ENCODE results near the gene THAP8.

THAP8 gene

GRCh38 chr19:36014012-36014924 is 39.8 kb downstream of the THAP8 start, which contains the start of gene ALKBH6:
Gene ALKBH6 (minus strand): TSS chr19:36014213. CDS start chr19:36013397, 816 bp downstream.
- H3K4me1 ChIP-seq (ENCODE audit: control insufficient read depth, insufficient read depth, low read length) = peaks cover 22% of the 10 kb centered on the region
- H3K9ac ChIP-seq (ENCODE audit: low read length) = peak within 1 kb of the TSS; percentile 93
- no peaks in the 10 kb centered on the region for H3K36me3 ChIP-seq (ENCODE audit: control insufficient read depth, insufficient read depth, low read length)
- H3K27me3 ChIP-seq (ENCODE audit: control insufficient read depth, insufficient read depth, low read length) = no peaks in the 10 kb centered on the region
- H3K4me3 ChIP-seq (ENCODE audit: low read length) = peak within 1 kb of the TSS; percentile 73
- H3K9me3 ChIP-seq (ENCODE audit: control insufficient read depth, low read length) = no peaks in the 10 kb centered on the region

- H3K36me3 ChIP-seq (ENCODE audit: control insufficient read depth, insufficient read depth, low read length) = no peaks in the 10 kb centered on the region
- peak overlapping the region; percentile 73 for H3K4me3 ChIP-seq (ENCODE audit: low read length)
- H3K9me3 ChIP-seq (ENCODE audit: control insufficient read depth, low read length) = no peaks in the 10 kb centered on the region
- no peaks in the 10 kb centered on the region for H3K27me3 ChIP-seq (ENCODE audit: control insufficient read depth, insufficient read depth, low read length)
- H3K9ac ChIP-seq (ENCODE audit: low read length) = peak overlapping the region; percentile 93
- peaks cover 28% of the 10 kb centered on the region for H3K4me1 ChIP-seq (ENCODE audit: control insufficient read depth, insufficient read depth, low read length)
These were observed 40.6 kb downstream of the THAP8 start for GRCh38 chr19:36013280-36014011.

- Histone ChIP-seq H3K4me1 (ENCODE audit: control insufficient read depth, insufficient read depth, low read length) (peaks cover 34% of the 10 kb centered on the region), H3K27me3 (ENCODE audit: control insufficient read depth, insufficient read depth, low read length) (no peaks in the 10 kb centered on the region), H3K36me3 (ENCODE audit: control insufficient read depth, insufficient read depth, low read length) (no peaks in the 10 kb centered on the region), H3K4me3 (ENCODE audit: low read length) (no peak overlapping the region), H3K9me3 (ENCODE audit: control insufficient read depth, low read length) (no peaks in the 10 kb centered on the region), H3K9ac (ENCODE audit: low read length) (no peak overlapping the region)
These were observed 43.7 kb downstream of the THAP8 start for GRCh38 chr19:36010402-36010801.

GRCh38 chr19:36009633-36010379 is 44.3 kb downstream of the THAP8 start:
- H3K27me3 ChIP-seq (ENCODE audit: control insufficient read depth, insufficient read depth, low read length) = no peaks in the 10 kb centered on the region
- H3K9ac ChIP-seq (ENCODE audit: low read length) = peak overlapping the region; percentile 50
- H3K36me3 ChIP-seq (ENCODE audit: control insufficient read depth, insufficient read depth, low read length) = no peaks in the 10 kb centered on the region
- H3K9me3 ChIP-seq (ENCODE audit: control insufficient read depth, low read length) = no peaks in the 10 kb centered on the region
- H3K4me1 ChIP-seq (ENCODE audit: control insufficient read depth, insufficient read depth, low read length) = peaks cover 30% of the 10 kb centered on the region
- peak overlapping the region; percentile 46 for H3K4me3 ChIP-seq (ENCODE audit: low read length)

- H3K9ac ChIP-seq (ENCODE audit: low read length) = peak overlapping the region; percentile 64
These were observed 44.9 kb downstream of the THAP8 start for GRCh38 chr19:36009220-36009619.

GRCh38 chr19:36008336-36008978 is 45.6 kb downstream of the THAP8 start, which contains the start of gene SYNE4:
Gene SYNE4 (minus strand): TSS chr19:36008813. CDS start chr19:36008681, 132 bp downstream.
- Histone ChIP-seq H3K27me3 (ENCODE audit: control insufficient read depth, insufficient read depth, low read length) (no peaks in the 10 kb centered on the region), H3K4me3 (ENCODE audit: low read length) (peak within 1 kb of the TSS; percentile 46), H3K4me1 (ENCODE audit: control insufficient read depth, insufficient read depth, low read length) (peaks cover 23% of the 10 kb centered on the region), H3K36me3 (ENCODE audit: control insufficient read depth, insufficient read depth, low read length) (no peaks in the 10 kb centered on the region), H3K9me3 (ENCODE audit: control insufficient read depth, low read length) (no peaks in the 10 kb centered on the region), H3K9ac (ENCODE audit: low read length) (peak within 1 kb of the TSS; percentile 64)

More at GRCh38 chr19:36009220-36009619, 44.9 kb downstream of the THAP8 start:
- Histone ChIP-seq H3K36me3 (ENCODE audit: control insufficient read depth, insufficient read depth, low read length) (no peaks in the 10 kb centered on the region), H3K4me1 (ENCODE audit: control insufficient read depth, insufficient read depth, low read length) (peaks cover 26% of the 10 kb centered on the region), H3K27me3 (ENCODE audit: control insufficient read depth, insufficient read depth, low read length) (no peaks in the 10 kb centered on the region), H3K9me3 (ENCODE audit: control insufficient read depth, low read length) (no peaks in the 10 kb centered on the region), H3K4me3 (ENCODE audit: low read length) (peak overlapping the region; percentile 46)

GRCh38 chr19:36006955-36007354 is 47.1 kb downstream of the THAP8 start:
- Histone ChIP-seq H3K4me1 (ENCODE audit: control insufficient read depth, insufficient read depth, low read length) (peaks cover 19% of the 10 kb centered on the region), H3K9ac (ENCODE audit: low read length) (no peak overlapping the region), H3K4me3 (ENCODE audit: low read length) (no peak overlapping the region), H3K27me3 (ENCODE audit: control insufficient read depth, insufficient read depth, low read length) (no peaks in the 10 kb centered on the region), H3K36me3 (ENCODE audit: control insufficient read depth, insufficient read depth, low read length) (no peaks in the 10 kb centered on the region), H3K9me3 (ENCODE audit: control insufficient read depth, low read length) (no peaks in the 10 kb centered on the region)

GRCh38 chr19:36003284-36003683 is 50.8 kb downstream of the THAP8 start:
- Histone ChIP-seq H3K27me3 (ENCODE audit: control insufficient read depth, insufficient read depth, low read length) (no peaks in the 10 kb centered on the region), H3K9ac (ENCODE audit: low read length) (no peak overlapping the region), H3K4me3 (ENCODE audit: low read length) (no peak overlapping the region), H3K4me1 (ENCODE audit: control insufficient read depth, insufficient read depth, low read length) (peaks cover 5% of the 10 kb centered on the region), H3K9me3 (ENCODE audit: control insufficient read depth, low read length) (no peaks in the 10 kb centered on the region), H3K36me3 (ENCODE audit: control insufficient read depth, insufficient read depth, low read length) (no peaks in the 10 kb centered on the region)

GRCh38 chr19:36001605-36002004 is 52.5 kb downstream of the THAP8 start:
- Histone ChIP-seq H3K4me1 (ENCODE audit: control insufficient read depth, insufficient read depth, low read length) (peaks cover 3% of the 10 kb centered on the region), H3K9me3 (ENCODE audit: control insufficient read depth, low read length) (no peaks in the 10 kb centered on the region), H3K9ac (ENCODE audit: low read length) (no peak overlapping the region), H3K27me3 (ENCODE audit: control insufficient read depth, insufficient read depth, low read length) (no peaks in the 10 kb centered on the region), H3K4me3 (ENCODE audit: low read length) (no peak overlapping the region), H3K36me3 (ENCODE audit: control insufficient read depth, insufficient read depth, low read length) (no peaks in the 10 kb centered on the region)

- peak overlapping the region; percentile 65 for H3K9ac ChIP-seq (ENCODE audit: low read length)
- no peak overlapping the region for H3K4me3 ChIP-seq (ENCODE audit: low read length)
- H3K4me1 ChIP-seq (ENCODE audit: control insufficient read depth, insufficient read depth, low read length) = peaks cover 20% of the 10 kb centered on the region
- no peaks in the 10 kb centered on the region for H3K9me3 ChIP-seq (ENCODE audit: control insufficient read depth, low read length)
- no peaks in the 10 kb centered on the region for H3K36me3 ChIP-seq (ENCODE audit: control insufficient read depth, insufficient read depth, low read length)
- H3K27me3 ChIP-seq (ENCODE audit: control insufficient read depth, insufficient read depth, low read length) = no peaks in the 10 kb centered on the region
These were observed 57.3 kb downstream of the THAP8 start for GRCh38 chr19:35996777-35997176.
